Measurements from ENCODE around the gene SRRM2.

SRRM2 gene

DNA sequence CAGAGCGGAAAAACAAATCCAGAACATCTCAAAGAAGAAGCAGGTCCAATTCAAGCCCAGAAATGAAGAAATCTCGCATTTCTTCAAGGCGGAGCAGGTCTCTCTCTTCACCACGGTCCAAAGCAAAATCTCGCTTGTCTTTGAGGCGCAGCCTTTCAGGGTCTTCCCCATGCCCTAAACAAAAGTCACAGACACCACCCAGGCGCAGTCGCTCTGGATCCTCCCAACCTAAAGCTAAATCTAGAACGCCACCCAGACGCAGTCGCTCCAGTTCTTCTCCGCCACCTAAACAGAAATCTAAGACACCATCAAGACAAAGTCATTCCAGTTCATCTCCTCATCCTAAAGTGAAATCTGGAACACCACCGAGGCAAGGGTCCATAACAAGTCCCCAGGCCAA, 10.3 kb downstream of the SRRM2 start:
- DNase-seq (ENCODE audit: low read depth): no peak

DNA sequence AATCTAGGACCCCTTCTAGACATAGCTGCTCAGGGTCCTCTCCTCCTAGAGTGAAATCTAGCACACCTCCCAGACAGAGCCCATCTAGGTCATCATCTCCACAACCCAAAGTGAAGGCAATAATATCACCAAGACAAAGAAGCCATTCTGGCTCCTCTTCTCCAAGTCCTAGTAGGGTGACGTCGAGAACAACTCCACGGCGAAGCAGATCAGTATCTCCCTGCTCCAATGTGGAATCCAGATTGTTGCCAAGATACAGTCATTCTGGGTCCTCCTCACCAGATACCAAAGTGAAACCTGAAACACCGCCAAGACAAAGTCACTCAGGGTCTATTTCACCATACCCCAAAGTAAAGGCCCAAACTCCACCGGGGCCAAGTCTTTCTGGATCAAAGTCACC, 10.7 kb downstream of the SRRM2 start:
- no peak for DNase-seq (ENCODE audit: low read depth)

DNA sequence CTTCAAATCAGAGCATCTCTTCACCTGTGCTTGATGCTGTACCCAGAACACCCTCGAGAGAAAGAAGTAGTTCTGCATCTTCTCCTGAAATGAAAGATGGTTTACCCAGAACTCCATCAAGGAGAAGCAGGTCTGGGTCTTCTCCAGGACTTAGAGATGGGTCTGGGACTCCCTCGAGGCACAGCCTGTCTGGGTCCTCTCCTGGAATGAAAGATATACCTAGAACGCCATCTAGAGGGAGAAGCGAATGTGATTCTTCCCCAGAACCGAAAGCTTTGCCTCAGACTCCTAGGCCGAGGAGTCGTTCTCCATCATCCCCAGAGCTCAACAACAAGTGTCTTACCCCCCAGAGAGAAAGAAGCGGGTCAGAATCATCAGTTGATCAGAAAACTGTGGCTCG, 12.3 kb downstream of the SRRM2 start:
- DNase-seq (ENCODE audit: low read depth): no peak

DNA sequence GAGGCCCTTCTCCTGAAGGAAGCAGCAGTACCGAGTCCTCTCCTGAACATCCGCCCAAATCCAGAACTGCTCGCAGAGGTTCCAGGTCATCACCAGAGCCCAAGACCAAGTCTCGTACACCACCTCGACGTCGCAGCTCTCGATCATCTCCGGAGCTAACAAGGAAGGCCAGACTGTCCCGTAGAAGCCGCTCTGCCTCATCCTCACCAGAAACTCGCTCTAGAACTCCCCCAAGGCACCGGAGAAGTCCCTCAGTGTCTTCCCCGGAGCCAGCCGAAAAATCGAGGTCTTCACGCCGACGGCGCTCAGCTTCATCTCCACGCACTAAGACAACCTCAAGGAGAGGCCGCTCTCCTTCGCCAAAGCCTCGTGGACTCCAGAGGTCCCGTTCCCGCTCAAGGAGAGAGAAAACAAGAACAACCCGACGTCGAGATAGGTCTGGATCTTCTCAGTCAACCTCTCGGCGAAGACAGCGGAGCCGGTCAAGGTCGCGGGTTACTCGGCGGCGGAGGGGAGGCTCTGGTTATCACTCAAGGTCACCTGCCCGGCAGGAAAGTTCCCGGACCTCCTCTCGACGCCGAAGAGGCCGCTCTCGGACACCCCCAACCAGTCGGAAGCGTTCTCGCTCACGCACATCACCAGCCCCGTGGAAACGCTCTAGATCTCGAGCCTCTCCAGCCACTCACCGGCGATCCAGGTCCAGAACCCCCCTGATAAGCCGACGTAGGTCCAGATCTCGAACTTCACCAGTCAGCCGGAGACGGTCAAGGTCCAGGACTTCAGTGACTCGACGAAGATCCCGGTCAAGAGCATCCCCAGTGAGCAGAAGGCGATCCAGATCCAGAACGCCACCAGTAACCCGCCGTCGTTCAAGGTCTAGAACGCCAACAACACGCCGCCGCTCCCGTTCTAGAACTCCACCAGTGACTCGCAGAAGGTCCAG, 13.3 kb downstream of the SRRM2 start:
- DNase-seq (ENCODE audit: low read depth): no peak

DNA sequence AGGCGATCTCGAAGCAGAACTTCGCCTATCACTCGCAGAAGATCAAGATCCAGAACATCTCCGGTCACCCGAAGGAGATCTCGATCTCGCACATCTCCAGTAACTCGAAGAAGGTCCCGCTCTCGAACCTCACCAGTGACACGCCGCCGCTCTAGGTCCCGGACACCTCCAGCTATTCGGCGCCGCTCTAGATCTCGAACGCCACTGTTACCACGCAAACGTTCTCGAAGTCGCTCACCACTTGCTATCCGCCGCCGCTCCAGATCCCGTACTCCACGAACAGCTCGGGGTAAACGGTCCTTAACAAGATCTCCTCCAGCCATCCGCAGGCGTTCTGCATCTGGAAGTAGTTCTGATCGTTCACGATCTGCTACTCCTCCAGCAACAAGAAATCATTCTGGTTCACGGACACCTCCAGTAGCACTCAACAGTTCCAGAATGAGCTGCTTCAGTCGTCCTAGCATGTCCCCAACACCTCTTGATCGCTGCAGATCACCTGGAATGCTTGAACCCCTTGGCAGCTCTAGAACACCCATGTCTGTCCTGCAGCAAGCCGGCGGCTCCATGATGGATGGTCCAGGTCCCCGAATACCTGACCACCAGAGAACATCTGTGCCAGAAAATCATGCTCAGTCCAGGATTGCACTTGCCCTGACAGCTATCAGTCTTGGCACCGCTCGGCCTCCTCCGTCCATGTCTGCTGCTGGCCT, 14.1 kb downstream of the SRRM2 start:
- DNase-seq (ENCODE audit: low read depth): no peak

DNA sequence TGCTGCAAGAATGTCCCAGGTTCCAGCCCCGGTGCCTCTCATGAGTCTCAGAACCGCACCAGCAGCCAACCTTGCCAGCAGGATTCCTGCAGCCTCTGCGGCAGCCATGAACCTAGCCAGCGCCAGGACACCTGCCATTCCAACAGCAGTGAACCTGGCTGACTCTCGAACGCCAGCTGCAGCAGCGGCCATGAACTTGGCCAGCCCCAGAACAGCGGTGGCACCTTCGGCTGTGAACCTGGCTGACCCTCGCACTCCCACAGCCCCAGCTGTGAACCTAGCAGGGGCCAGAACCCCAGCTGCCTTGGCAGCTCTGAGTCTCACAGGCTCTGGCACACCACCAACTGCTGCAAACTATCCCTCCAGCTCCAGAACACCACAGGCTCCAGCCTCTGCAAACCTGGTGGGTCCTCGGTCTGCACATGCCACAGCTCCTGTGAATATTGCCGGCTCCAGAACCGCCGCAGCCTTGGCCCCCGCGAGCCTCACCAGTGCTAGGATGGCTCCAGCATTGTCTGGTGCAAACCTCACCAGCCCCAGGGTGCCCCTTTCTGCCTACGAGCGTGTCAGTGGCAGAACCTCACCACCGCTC, 14.8 kb downstream of the SRRM2 start:
- no peak for DNase-seq (ENCODE audit: low read depth)

DNA sequence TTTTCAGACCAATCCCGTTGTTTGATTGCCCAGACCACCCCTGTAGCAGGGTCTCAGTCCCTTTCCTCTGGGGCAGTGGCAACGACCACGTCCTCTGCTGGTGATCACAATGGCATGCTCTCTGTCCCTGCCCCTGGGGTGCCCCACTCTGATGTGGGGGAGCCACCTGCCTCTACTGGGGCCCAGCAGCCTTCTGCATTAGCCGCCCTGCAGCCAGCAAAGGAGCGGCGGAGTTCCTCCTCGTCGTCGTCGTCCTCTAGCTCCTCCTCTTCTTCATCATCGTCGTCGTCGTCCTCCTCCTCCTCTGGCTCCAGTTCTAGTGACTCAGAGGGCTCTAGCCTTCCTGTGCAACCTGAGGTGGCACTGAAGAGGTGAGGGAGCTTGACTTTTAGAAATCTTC, 15.5 kb downstream of the SRRM2 start:
- DNase-seq (ENCODE audit: low read depth): no peak

DNA sequence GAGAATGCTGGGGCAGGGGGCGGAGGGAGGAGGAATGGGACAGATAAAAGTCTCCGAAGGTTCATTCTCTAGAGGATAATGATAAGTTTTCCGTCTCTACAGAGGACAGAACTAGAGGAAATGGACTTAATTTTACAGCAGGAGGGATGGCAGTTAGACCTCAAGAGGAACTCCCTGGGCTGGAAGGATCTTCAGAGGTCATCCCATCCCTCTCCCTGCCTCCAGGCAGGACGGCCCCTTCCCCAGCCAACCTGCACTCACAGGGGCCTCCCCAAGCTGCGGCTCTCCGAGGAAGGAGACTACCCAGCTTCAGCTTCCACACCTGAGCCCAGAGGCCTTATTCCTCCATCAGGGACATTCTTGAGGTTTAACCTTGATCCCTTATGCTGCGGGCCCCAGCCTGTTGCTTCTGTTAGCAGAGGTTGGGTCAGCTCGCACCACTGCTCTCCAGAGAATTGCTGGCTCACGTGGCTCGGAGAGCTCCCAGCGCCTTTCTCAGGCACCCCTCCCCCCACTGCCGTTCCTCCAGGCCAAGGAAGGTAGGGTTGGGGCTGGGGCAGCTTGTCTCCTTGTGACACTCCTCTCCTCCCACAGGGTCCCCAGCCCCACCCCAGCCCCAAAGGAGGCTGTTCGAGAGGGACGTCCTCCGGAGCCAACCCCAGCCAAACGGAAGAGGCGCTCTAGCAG, 16.1 kb downstream of the SRRM2 start:
- no peak for DNase-seq (ENCODE audit: low read depth)

DNA sequence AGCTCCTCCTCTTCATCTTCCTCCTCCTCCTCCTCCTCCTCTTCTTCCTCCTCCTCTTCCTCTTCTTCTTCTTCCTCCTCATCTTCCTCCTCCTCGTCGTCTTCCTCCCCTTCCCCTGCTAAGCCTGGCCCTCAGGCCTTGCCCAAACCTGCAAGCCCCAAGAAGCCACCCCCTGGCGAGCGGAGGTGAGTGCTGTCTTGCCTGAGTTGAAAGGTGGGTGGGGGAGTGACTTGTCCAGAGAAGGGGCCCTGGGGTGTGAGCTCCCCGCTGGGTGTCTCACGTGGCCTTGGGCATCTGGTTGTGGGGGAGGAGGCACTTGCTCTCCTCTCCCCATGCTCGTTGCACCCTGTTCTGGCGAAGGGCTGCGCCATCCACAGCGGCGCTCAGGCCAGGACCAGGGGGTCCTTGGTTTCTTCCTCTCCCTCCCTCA, 16.7 kb downstream of the SRRM2 start:
- DNase-seq (ENCODE audit: low read depth): no peak

DNA sequence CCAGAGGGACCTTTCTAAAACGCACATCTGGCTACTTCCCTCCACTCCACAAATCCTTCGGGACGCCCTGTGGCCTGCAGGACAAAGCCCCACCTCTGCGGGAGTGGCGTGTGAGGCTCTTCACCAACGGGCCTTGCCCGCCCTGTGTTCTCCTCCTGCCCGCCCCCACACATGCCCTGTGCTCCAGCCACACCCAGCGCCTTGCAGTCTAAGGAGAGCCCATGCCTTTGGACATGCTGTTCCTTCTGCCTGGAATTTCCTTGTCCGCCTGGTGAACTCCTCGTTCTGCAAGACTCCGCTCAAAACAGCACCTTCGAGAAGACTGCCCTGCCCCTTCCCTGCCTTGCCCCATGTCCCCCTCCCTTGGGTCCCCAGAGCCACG, 17.2 kb downstream of the SRRM2 start:
- no peak for DNase-seq (ENCODE audit: low read depth)

DNA sequence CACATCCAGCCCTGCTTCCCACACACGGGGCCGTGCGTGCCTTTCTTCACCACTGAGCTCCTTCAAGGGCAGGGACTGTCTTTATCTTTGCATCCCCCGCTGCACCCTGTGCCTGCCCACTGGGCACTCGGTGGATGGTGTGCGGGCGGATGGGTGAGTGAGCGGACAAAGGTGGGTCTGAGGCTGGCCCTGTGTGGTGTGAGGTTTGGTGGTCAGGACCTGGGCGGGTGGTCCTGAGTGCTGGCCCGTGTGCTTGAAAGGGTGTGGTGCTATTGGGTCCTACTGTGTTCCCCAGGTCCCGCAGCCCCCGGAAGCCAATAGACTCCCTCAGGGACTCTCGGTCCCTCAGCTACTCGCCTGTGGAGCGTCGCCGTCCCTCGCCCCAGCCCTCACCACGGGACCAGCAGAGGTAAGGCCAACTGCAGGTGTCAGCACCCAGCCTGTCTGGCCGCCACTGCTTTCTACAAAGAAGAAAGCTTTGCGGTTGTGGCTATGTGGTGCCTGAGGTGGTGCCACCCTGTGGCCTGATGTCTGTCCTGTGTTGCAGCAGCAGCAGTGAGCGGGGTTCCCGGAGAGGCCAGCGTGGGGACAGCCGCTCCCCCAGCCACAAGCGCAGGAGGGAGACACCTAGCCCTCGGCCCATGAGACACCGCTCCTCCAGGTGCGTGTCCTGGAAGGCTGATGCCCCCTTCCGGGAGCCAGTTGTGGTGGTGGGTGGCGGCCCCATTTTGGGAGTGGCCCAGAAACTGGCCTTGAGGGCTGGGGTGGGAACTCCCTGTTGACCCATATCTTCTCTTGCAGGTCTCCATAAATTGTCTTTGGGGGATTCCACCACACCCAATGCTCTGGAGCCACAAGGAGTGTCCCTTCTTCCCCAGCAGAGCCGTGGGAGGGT, 17.9 kb downstream of the SRRM2 start:
- DNase-seq (ENCODE audit: low read depth): no peak

DNA sequence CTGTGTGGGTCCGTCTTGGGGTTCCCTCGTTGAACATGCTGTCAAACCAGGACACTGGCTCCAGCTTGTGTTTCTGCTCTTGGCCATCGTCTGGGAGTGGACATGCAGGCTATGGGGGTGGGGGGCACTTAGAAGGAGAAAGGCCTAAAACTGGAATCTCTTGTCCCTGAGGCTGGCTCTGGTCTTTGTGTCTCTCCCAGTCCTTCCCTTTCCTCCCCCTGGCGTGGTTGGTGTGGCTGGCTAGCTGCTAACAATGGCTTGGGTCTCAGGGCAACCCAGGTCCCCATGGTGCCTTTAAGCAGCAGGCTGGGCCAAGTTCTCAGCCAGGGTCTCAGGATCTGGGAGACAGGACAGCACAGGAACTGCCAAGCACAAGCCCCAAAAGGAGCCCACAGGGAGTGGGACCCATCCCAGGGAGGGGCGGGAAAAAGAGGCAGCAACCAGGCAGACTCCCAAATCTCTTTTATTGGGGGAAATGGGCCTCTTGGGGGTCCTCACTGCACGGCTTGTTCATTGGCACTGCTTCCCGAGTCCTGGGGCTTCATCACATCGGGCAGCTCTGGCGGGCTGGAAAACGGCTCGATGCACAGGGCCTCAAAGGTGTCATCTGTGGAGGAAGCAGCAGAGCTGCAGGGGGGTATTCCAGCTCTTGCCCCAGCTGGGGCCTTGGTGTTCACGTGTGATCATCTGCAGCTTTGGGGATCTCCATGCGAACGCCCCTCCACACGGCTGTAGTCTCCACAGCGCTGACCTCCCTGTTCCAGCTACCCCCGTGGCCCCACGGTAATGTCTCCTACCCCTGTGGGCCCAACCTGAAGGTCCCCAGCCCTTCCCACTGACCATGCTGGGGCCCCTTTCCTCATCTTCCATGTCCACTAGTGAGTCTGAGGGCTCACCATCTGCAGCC, 19.3 kb downstream of the SRRM2 start:
- DNase-seq (ENCODE audit: low read depth): no peak

DNA sequence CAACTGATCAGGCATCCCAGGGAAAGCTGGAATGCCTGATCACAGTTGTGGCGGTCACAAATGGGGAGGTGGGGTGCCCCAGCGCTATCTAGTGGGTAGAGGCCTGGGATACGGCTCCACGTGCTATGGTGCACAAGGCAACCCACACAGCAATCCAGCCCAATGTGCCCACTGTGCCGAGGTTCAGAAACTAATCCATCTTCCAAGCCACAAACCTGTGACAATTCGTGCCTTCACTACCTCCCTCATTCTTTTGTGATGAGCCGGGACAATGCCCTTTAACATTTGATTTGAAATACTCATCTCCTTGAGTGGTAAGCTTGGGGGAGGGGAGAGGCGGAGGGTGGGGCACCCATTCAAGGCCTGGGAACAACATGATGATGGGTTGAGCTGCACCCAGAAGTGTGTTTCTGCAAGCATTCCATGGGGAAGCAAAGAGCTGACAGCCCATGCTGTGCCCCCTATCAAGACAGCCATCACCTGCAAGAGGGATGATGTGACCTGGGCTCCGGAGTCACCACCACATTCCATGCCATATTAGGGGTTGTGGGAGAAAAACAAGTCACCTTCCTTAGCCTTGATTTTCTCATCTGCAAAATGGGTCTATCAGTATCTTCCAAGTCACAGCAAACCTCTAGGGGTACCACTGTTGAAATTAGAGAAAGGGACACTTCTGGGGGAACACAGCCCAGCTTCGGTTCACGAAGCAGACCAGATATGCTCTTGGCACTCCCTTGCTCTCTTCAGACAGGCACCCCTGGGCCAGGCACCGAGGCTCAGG, 20.9 kb downstream of the SRRM2 start:
- no peak for DNase-seq (ENCODE audit: low read depth)

DNA sequence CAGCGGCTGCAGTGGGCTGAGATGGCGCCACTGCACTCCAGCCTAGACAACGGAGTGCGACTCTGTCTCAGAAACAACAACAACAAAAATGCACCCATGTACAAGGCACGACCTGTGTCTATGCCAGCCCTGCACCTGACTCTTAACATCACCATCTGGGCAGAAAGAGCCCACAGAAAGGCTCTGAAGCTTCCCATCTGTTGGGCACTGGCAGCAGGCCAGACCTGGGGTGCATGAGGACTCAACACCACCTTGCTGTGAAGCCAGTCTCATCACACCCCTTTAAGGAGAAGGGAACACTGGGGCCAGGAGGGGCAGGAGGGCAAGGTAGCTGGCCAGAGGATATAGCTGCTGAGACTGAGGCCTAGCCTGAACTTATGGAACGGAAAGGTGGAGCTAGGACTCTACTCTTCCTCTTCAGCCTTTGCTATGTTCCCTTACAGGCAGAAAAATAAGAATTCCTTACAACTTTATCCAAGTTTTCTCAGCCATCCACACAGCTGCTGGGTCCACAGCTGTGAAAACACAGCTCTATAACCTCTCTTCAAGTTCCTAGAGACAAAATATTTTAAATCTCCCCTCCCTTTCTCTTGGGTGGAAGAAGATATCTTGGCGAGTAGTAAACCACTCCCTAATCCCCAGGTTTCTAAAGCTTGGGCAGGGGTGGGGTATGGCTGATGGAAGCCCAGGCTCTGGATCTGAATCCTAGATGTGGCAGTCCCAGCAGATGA, 21.9 kb downstream of the SRRM2 start:
- DNase-seq (ENCODE audit: low read depth): no peak

DNA sequence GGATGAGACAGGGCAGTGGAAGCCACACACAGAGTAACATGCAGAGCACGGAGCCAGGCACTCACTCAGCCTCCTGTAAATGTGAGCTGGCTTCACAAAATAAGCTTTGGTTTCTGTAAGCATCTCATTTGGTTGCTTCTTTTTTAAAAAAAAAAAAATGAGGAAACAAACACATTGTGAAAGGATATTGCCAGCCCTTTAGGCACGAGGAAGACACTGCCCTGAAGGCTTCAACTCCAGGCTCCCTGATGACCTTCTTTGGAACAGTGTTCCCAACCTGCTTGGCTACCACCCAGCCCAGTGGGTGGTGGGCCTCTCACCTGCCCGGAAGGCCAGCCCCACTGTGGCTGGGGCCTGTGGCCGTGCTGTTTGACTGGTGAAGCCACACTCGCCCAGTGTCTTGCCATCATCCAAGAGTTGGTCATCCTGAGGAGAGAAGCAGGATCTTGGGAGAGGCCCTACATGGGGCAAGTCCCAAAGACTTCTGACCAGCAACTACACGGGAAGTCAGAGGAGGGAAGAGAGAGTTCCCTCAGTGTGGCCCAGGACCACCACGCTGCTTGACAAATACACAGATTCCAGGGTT, 22.8 kb downstream of the SRRM2 start:
- DNase-seq (ENCODE audit: low read depth): no peak

DNA sequence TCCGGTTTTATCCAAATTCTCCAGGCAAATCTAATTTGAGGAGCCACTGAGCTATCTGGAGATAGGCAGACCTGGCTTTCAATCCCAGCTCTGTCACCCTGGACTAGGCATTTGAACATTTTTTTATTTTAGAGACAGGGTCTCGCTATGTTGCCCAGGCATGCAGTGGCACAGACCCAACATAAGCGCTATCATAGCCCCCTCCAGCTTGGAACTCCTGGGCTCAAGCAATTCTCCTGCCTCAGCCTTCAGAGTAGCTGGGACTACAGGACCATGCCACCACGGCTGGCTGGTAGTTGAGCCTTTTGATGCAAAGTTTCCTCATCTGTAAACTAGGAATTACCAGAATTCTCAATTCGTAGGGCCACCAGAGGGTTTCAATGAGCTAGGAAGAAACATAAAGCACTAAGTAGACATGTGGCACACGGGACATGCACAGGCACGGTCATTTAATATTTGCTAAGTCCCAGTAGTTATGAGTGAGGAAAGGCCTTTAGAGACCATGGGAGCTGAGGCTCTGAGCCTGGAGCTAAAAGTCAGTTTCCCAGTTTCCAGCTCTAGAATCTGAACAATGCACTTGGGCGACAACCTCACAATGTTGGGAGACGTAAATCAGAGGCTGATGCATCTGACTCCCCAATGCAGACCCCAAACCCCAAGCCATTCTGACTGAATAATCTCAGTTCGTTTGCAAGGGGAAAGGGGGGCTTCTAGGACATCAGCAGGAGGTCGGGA, 23.5 kb downstream of the SRRM2 start:
- no peak for DNase-seq (ENCODE audit: low read depth)

DNA sequence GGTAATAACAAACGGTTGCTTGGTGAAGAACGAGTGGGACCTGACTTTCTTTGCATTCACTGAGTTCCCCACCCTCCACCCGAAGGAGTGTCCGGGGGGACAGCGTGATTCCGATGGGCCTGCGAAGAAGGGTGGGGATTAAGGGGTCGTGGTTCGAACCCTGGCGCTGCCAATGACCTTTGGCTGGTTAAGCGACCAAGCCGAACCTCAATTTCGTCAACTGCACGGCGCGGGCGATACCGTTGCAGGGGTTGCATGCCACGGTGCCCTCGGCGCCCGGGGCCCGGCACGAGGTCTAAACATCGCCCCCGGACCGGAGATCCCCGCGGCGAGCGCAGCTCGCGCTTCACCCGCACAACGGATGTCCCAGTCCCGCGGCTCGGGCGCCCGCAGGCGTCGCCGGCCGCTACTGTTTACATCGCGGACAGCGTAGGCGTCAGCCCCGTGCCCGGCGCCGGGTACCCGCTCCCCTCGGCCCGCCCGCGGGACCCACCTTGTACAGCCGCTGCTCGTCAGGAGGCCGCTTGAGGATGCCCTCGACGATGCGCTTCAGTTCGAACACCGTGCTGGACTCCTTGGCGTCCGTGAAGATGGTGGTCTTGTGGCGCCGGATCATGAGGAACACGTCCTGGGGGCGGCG, 24.2 kb downstream of the SRRM2 start:
- DNase-seq (ENCODE audit: low read depth): peak; percentile 22
